Measurements from ENCODE around the gene MEX3D. TPM values are rescaled to one million over a fixed set of nuclear protein-coding genes. Genes with fewer than 3 reads are reported as not detected.

Gene MEX3D
- 40.6 and 46.9 TPM in 2 replicates for total RNA-seq

GRCh38 chr19:1568320-1569019 lies at the start of gene MEX3D:
Gene MEX3D (minus strand): TSS chr19:1568325. CDS start chr19:1568058, 267 bp downstream.

GRCh38 chr19:1605236-1606137 lies 37.4 kb upstream of the MEX3D start, which contains the start of gene UQCR11:
Gene UQCR11 (minus strand): TSS chr19:1605462. CDS start chr19:1605409, 53 bp downstream.

GRCh38 chr19:1592755-1593500 lies 24.8 kb upstream of the MEX3D start, which contains the start of gene MBD3:
Gene MBD3 (minus strand): TSS chr19:1592865. CDS start chr19:1592631, 234 bp downstream.

GRCh38 chr19:1523412-1524286 lies 44.5 kb downstream of the MEX3D start, which contains the start of gene PLK5:
Gene PLK5 (plus strand): TSS chr19:1524077. CDS start chr19:1526997, 2,920 bp downstream.

GRCh38 chr19:1512671-1513498 lies 55.2 kb downstream of the MEX3D start, which contains the start of gene ADAMTSL5:
Gene ADAMTSL5 (minus strand): TSS chr19:1513019. CDS start chr19:1510943, 2,076 bp downstream.

Other genes starting within 250 kb of the MEX3D start
- gene NDUFS7, start 184.4 kb downstream of the MEX3D start, total RNA-seq = 74.5 and 93.4 TPM in 2 replicates
- 52.0 and 87.9 TPM in 2 replicates for gene GAMT, start 166.8 kb downstream of the MEX3D start, total RNA-seq
- 34.8 and 39.7 TPM in 2 replicates for gene DAZAP1, start 160.7 kb downstream of the MEX3D start, total RNA-seq
- 2,046 and 3,043 TPM in 2 replicates for gene RPS15, start 129.9 kb downstream of the MEX3D start, total RNA-seq
- 0.12 and 0.26 TPM in 2 replicates for gene APC2, start 118.2 kb downstream of the MEX3D start, total RNA-seq
- gene C19orf25, start 89.1 kb downstream of the MEX3D start, total RNA-seq = 33.8 and 60.8 TPM in 2 replicates
- gene PCSK4, start 78.0 kb downstream of the MEX3D start, total RNA-seq = 0.12 and 1.0 TPM in 2 replicates
- gene REEP6, start 77.1 kb downstream of the MEX3D start, total RNA-seq = 6.1 and 12.4 TPM in 2 replicates
- gene ADAMTSL5, start 55.3 kb downstream of the MEX3D start, total RNA-seq = 8.8 and 14.8 TPM in 2 replicates
- gene PLK5, start 44.2 kb downstream of the MEX3D start, total RNA-seq = not detected in 2 replicates
- gene MBD3, start 24.5 kb upstream of the MEX3D start, total RNA-seq = 106 and 111 TPM in 2 replicates
- 75.7 and 111 TPM in 2 replicates for gene UQCR11, start 37.1 kb upstream of the MEX3D start, total RNA-seq
- 102 and 115 TPM in 2 replicates for gene TCF3, start 84.3 kb upstream of the MEX3D start, total RNA-seq
- not detected in 2 replicates for gene ONECUT3, start 185.2 kb upstream of the MEX3D start, total RNA-seq
- 1.2 and 1.4 TPM in 2 replicates for gene ATP8B3, start 244.0 kb upstream of the MEX3D start, total RNA-seq

Measured in pericardium fibroblast (primary cell).